Dermis blood vessel endothelial cell (primary cell): ENCODE results near the gene UXT. TPM values are rescaled to one million over a fixed set of nuclear protein-coding genes. Genes with fewer than 3 reads are reported as not detected.
"Not testable (repeated sequence)": the region's sequence is repeated elsewhere in the genome, so short reads cannot be mapped to it uniquely, and the experiment has no call there.

Source experiments
- DNase-seq: peaks from one replicate; pipeline ENCODE4 v3.0.0; 2010
- total RNA-seq: library from RNA; depleted of rRNA; stranded (reverse); fragments of >200 nt; gene quantifications from 2 replicates; pipeline ENCODE4 v1.2.3, GENCODE V29; 2014

UXT gene
- total RNA-seq, 1 donor from 2014 or later: 95.6 TPM

DNA sequence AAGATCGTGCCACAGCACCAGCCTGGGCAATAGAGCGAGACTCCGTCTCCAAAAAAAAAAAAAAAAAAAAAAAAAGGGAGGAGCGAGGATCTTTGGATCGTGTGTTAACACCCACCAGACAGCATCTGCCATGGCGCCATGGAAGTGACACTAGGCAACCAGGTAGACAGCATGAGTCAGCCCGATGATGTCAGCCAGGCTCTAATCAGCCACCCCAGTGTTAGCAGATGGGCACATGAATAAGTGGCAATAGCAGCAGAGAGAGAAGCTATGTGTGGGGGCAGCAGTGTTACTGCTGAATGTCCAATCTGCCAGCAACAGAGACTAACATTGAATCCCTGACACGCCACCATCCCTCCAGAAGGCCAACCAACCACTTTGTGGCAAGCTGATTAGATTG, 45.9 kb downstream of the UXT start:
- no peak for DNase-seq

DNA sequence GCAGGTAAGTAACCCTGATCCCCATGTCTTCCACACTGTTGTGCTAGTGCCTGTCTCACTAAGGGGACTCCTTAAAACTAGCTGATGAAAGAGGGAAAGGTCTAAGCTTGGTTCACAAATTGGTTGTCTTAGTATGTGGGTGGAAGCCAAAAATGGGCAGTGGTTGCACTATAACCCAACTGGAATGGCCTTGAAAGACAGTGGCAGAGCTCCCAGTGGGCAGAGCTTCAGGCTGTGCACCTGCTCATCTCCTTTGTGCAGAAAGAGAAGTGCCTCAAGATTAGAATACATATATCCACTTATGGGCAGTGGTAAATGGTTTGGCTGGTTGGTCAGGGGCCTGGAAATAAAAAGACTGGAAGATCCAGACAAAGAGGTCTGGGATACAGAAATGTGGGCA, 46.6 kb downstream of the UXT start:
- DNase-seq: no peak

DNA sequence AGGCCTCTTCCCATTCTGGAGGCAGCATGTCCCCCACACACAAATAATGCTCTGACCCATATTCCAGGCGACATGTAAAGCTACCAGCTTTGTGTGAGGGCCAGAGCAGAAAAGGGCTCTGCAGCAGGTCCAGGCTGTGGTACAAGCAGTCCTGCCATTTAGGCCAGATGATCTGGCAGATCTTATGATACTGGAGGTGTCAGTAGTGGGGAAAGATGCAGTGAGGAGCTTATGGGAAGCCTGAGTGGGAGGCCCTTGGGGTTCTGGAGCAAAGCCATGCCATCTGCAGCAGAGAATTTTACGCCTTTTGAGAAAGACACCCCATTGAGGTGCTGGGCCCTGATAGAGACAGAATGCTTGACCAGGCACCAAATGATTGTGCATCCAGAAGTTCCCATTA, 47.1 kb downstream of the UXT start:
- DNase-seq: no peak

DNA sequence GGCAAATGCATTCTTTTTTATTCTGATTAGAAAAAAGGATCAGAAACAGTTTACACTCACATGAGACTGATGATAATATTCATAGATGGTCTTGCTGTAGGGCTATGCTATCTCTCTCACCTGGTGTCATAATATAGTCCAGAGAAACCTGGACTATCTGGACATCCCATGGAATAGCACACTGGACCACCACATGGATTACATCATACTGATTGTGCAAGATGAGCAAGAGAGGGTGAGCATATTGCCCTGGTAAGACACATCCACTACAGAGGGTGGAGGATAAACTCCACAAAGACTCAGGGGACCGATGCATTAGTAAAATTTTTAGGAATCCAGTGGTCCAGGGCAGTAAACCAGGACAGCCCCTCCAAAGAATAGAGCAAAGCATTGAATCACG, 47.5 kb downstream of the UXT start:
- DNase-seq: no peak

DNA sequence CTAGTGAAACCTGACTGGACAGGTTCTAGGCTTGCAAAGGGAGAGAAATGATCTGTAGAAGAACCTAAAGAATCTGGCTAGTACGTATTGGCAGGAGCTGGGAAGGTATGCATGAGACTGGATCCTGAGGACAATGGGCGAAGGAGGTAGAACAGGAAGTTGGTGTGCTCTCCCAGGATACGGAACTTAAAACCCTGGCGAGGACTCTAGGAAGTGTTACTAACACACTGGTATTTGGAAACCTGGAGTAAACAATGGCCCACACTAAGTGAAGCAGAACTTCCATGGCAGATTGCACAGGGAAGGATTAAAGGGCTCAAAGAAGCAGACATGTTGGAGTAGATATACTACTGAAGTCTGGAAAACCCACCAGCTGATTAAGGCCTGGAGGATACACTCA, 48.5 kb downstream of the UXT start:
- DNase-seq: no peak

DNA sequence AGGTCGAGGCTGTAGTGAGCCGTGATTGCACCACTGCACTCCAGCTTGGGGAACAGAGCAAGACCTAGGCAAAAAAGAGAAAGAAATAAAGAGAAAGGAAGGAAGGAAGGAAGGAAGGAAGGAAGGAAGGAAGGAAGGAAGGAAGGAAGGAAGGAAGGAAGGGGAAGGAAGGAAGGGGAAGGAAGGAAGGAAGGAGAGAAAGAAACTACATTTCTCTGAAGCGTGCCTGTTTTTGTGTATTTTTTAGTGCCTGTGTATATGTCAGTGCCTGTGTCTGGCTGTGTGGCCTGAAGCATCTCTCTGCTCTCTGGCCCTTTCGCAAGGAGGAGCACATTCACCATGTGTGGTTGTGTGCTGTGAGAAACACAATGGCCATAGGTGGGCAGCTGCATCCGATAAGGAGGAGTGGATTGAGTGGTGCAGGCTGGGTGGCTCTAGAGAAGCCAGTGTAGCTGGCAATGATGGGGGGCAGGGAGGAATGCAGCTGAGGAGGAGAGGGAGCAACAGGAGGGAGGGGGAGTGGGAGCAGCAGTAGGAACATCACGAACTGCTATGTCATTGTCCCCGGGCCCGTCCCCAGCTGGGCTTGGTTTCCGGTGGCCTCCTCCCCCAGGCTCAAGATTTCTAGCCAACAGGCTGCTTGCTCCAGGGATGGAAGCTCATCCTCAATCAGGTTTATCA, 50.7 kb downstream of the UXT start:
- no peak for DNase-seq

DNA sequence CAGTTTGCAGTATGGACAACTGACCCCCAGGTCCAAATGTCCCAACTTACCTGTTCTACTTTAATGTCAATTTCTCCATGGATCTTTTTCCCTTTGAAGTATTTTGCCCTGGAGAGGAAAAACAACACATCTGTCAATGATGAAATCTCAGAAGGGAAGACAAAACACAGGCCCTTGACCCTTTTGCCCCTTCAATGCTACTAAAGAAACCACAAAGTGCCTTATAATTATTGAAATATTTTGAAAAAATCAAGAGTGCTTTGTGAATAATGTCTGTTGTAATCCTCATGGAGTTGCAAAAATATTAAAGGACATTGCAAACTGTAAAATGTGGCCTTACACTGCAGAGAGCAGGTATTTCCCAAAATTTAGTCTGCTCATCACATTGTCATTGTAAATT, 51.9 kb downstream of the UXT start:
- DNase-seq: no peak

DNA sequence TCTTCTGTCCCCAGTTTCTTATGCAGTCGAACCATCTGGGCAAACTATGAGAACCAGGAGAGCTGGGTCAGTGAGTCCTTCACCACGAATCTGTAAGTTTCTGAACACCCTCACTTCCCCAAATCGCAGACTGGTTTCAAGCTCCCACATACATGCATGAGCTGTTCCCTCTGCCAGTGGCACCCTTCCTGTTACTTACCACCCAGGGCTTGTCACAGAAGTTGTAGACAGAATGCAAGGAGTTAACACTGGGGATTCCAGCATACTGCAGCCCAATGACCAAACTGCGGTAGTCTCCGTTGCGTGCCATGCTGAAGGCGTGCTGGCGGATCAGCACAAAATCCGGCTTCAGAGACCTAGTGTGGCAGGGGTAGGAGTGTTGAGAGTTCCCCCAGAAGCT, 54.0 kb downstream of the UXT start:
- no peak for DNase-seq

DNA sequence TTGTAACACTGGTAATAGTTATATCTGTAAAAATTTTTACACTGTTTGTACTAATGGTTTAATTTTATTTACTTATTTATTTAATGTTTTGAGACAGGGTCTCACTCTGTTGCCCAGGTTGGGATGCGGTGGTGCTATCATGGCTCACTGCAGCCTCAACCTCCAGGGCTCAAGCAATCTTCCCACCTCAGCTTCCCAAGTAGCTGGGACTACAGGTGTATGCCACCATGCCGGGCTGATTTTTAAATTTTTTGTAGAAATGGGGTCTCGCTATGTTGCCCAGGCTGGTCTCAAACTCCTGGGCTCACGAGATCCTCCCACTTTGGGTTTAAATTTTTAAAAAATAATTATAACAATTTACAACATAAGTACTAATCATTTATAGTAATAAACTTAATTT, 55.9 kb downstream of the UXT start:
- DNase-seq: not testable (repeated sequence)

Other genes with a start within 250 kb of the UXT start
- gene ZNF41, start 176.0 kb downstream of the UXT start, total RNA-seq: 9.2 and 11.8 TPM in 2 replicates
- gene ARAF, start 98.0 kb downstream of the UXT start, total RNA-seq: 10.4 and 17.7 TPM in 2 replicates
- gene TIMP1, start 76.7 kb downstream of the UXT start, total RNA-seq: 66.4 and 102 TPM in 2 replicates
- 0.05 TPM in 1 of 2 replicates, not detected in the other for gene SYN1, start 39.3 kb downstream of the UXT start, total RNA-seq
- gene CFP, start 29.2 kb downstream of the UXT start, total RNA-seq: 0.19 and 0.85 TPM in 2 replicates
- gene ELK1, start 8.6 kb downstream of the UXT start, total RNA-seq: 13.4 and 17.6 TPM in 2 replicates
- gene ZNF81, start 177.7 kb upstream of the UXT start, total RNA-seq: 6.7 and 10.0 TPM in 2 replicates